DMS153 (cell line): ENCODE measurements around the gene PUM1.

Source experiments
- DNase-seq: peaks from one replicate; lab custom pipeline; 2025; lab: John Stamatoyannopoulos, UW

Gene PUM1

DNA sequence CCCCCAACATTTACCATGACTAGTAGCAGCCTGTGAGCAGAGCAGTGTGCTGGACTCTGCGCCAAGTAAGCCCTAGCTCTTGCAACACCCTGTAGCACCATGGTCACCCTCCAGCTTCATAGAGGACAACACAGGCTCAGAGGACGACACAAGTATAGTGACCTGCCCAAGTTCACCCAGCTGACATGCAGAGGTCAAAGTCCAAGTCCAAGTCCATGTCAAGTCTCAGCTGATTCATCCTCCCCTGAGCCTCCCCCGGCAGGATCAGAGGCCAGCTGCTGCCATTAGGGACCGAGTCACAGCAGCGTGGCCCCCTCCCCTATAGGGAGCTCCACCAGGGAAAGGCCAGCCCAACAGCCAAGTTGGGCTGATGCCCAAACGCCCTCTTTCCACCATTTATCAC lies 172.8 kb downstream of the PUM1 start:
- DNase-seq: no peak

GRCh38 chr1:30891227-30891552 lies 174.3 kb downstream of the PUM1 start:
- no peak for DNase-seq

GRCh38 chr1:30890502-30891226 lies 174.9 kb downstream of the PUM1 start:
- no peak for DNase-seq

DNA sequence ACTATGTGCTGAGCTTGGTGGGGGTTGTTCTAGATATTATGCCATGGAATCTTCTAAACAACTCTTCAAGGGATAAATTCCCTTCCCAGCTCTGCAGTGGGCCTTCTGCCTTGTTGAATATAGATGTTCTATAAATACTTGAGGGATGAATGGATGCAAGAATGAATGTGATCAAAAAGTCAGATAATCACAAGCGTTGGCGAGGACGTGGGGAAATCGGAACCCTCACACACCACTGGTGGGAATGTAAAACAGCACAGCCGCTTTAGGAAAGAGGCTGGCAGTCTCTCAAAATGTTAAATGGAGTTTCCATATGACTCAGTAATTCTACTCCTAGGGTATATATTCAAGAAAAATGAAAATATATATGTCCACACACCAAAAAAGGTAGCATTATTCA lies 176.0 kb downstream of the PUM1 start:
- DNase-seq: no peak

- no peak for DNase-seq
Observed at GRCh38 chr1:30888975-30889374, 176.5 kb downstream of the PUM1 start.

- DNase-seq: no peak
Observed at GRCh38 chr1:30888391-30888790, 177.1 kb downstream of the PUM1 start.

DNA sequence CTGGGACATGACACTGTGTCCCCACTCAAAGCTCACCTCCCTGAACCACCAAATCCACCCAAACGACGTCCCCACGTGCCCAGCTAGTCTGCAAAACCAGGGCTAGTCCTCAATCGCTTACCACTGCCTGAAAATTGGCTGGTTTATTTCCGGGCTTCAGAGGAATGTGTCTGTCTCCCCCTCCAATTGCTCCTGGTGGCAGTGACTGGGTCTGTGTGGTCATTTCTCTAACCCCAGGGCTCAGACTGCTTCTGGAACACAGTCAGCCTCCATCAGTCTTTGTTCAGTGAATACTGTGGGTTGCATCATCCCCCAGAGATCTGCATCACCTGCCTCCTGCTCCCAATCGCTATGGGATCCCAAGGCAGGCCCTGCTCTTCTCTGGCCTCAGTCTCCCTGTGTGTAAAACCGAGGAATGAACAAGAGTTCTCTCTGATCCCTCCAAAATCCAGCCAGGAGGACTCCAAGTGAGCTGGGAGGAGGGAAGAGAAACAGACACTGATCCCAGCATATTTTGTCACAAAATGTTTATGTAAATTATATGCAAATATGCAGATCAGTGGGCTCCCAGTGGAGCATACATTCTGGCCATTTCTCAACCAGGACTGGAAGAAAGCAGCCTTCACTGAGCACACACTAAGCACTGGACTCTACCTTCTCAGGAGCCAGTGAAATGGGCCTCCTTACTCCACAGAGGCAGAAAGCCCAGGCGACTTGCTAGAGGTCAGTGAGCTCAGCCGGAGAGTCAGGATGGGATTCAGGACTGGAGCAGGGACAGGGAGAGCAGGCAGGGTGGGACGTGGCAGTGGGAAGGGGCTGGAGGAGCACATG lies 177.8 kb downstream of the PUM1 start:
- DNase-seq: no peak

- DNase-seq: peak; percentile 43
Observed at GRCh38 chr1:30886710-30887428, 178.6 kb downstream of the PUM1 start.

DNA sequence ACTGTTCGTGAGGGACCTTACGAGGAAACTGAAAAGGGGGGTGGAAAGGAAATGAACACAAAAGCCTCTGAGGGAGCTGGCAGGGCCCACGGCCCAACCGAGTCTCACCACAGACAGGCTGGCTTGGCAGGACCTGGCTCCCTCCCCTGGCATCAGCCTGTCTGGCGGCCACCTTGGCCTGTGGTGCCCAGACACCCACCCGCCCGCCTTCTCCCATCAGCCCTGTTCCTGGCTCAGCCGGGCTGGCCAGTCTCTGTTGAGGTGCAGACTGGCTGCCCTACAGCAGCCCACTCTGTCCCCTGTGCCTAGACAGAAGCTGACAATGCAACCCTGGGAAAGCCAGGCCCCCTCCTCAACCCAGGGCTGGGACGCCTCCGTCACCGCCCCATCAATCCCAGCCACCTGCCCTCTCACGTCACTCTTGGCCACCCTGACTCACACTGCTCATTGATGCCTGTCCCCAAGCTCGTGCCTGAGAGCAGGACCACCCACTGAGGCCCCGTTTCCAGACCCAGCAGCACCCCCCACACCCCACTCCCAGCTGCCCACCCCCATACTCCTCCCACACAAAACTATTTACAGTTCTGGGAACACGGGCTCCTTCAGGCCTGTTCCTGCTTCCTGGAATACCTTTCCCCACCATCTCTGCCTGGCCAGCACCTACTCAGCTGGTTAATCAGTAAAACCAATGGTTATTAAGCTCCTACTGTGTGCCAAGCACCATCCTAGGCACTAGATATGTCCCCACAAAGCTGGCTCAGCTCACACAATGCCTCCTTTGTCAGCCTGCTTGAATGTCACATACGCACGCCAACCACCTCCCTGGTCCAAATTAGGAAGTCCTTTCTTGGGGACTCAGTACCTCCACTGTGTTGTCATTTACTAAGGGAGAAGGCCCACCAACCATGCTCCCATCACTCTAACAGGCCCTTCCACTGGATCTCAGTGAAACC lies 179.7 kb downstream of the PUM1 start:
- DNase-seq: no peak

DNA sequence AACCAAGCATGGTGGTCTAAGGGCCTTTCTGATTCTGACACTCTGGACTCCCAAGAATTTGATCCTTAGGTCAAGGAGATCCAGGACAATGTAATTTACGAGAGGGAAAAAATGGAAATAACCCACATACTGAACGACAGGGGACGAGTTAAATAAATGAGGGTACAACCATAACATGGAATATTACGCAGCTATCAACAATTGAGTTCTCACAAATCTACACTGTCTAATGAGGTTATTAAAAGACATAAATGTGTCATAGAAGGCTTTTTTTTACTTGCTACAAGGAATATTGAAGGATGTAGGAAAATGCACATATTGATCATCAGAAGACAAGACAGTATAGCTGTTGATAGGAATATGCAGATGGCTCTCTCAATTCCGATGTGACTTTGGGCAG lies 180.8 kb downstream of the PUM1 start:
- DNase-seq: no peak

- DNase-seq: no peak
Observed at GRCh38 chr1:30883389-30884172, 181.9 kb downstream of the PUM1 start.

DNA sequence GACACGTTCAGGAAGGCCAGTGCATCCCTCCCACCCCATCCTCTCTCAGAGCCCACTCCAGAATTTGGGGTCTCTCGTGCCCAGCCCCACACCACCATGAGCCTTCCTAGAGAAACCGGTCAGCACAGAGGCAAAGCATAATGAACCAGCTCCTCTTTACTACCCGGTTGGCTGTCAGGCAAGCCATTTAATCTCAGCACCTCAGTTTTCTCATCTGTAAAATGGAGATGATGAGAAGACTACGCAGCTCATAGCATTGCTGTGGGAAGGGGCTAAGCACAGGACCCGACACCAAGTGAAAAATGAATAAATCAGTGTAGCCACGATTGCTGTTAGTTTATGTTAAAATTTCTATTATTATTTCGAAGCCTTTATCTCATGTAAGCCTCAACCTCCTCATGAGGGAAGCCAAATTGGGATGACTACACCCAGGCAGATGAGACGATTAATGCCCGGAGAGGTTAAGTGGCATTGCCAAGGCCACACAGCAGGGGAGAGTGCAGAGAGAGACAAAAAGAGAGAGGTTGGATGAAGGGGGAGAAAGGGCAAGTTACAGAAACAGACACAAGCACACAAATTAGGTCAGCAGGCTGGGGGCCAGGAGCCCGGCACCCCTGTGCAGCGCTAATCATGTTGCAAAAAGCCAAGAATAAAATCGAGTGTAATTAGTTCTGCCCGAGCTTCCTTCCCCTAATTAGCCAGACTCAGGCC lies 182.7 kb downstream of the PUM1 start:
- DNase-seq: no peak
